WTC11 (cell line): Measurements from ENCODE around the gene SYNE3.

Experiments
- ATF2 ChIP-seq: sonication (generic); formaldehyde crosslinking; IDR thresholded peaks from 2 replicates; pipeline ENCODE4 v1.8.1; 2022; ENCODE audit warnings: low read depth, missing genetic modification reagents, borderline replicate concordance
- CREM ChIP-seq: sonication (generic); formaldehyde crosslinking; IDR thresholded peaks from 2 replicates; pipeline ENCODE4 v1.8.1; 2022; ENCODE audit warnings: mild to moderate bottlenecking, missing genetic modification reagents, moderate library complexity
- CTCF ChIP-seq: fragments of 200-600 bp; IDR thresholded peaks from 2 replicates; pipeline ENCODE4 v1.8.0; 2022; ENCODE audit warnings: antibody characterized with exemption
- HMGXB4 ChIP-seq: sonication (generic); formaldehyde crosslinking; IDR thresholded peaks from 2 replicates; pipeline ENCODE4 v1.8.1; 2023; ENCODE audit warnings: mild to moderate bottlenecking, moderate library complexity, missing genetic modification reagents
- KAT7 ChIP-seq: sonication (generic); formaldehyde crosslinking; IDR thresholded peaks from 2 replicates; pipeline ENCODE4 v1.8.1; 2023; ENCODE audit warnings: missing genetic modification reagents, mild to moderate bottlenecking, borderline replicate concordance
- MAX ChIP-seq: sonication (generic); formaldehyde crosslinking; IDR thresholded peaks from 2 replicates; pipeline ENCODE4 v1.8.0; 2022; ENCODE audit warnings: mild to moderate bottlenecking, missing genetic modification reagents
- NR1H2 ChIP-seq: sonication (generic); formaldehyde crosslinking; IDR thresholded peaks from 2 replicates; pipeline ENCODE4 v1.9.0; 2021; ENCODE audit warnings: mild to moderate bottlenecking, moderate library complexity, missing genetic modification reagents
- NR3C1 ChIP-seq: sonication (generic); formaldehyde crosslinking; conservative IDR thresholded peaks from 2 replicates; pipeline ENCODE4 v1.8.1; 2023; ENCODE audit warnings: low read depth, mild to moderate bottlenecking, missing genetic modification reagents
- SP1 ChIP-seq: sonication (generic); formaldehyde crosslinking; conservative IDR thresholded peaks from 2 replicates; pipeline ENCODE4 v1.8.1; 2022; ENCODE audit warnings: missing genetic modification reagents
- TEAD1 ChIP-seq: sonication (generic); formaldehyde crosslinking; IDR thresholded peaks from 2 replicates; pipeline ENCODE4 v1.8.0; 2022; ENCODE audit warnings: mild to moderate bottlenecking, missing genetic modification reagents
- ZNF423 ChIP-seq: fragments of 250-450 bp; sonication (Bioruptor Pico); IDR thresholded peaks from 2 replicates; pipeline ENCODE4 v2.1.2; 2022; ENCODE audit warnings: mild to moderate bottlenecking, moderate library complexity

DNA sequence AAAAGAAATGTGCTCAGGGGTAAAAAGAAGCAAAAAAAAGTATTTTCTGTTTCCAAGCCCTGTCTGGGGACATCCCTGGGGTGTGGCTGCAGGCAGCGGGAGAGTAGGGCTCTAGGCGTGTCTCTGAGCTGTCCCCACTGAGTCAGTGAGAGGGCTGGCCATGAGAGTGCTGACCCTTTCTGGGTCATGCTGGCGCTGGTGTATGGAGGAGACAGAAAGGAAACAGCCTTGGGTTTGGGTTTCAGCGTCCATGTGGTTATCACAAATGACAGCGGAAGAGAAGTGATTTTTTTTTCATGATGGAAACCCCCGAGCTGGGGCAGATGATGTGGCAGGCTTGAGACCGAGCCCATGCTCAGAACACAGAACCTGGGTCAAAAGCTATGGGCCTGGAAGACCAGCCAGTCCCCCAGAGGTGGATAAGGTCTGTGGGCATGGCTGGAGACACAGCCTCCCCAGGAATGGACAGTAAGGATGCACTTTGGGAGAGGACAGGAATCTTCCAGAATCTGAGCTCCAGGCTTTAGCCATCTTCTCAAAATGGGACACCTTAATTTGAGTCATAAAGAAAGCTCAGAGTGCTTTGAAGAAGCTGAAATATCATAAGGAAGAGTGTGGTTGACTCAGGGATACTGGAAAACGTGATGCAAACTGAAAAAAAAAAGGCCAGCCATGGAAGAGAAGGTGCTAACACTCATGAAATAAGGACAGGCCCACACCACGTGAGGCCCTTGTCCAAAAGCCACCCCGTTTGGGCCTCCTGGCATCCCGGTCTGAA lies 36.2 kb downstream of the SYNE3 start:
- TF ChIP-seq NR3C1 (CRISPR knock-in tag) (no peak), ATF2 (CRISPR knock-in tag) (no peak), MAX (no peak), CTCF (no peak), SP1 (CRISPR knock-in tag) (no peak), KAT7 (no peak), TEAD1 (CRISPR knock-in tag) (no peak), HMGXB4 (CRISPR knock-in tag) (no peak), ZNF423 (CRISPR knock-in tag) (no peak), NR1H2 (CRISPR knock-in tag) (no peak), CREM (CRISPR knock-in tag) (no peak)
